ENCODE measurements around the gene NDUFA1.

- TF ChIP-seq, protein P1, sequence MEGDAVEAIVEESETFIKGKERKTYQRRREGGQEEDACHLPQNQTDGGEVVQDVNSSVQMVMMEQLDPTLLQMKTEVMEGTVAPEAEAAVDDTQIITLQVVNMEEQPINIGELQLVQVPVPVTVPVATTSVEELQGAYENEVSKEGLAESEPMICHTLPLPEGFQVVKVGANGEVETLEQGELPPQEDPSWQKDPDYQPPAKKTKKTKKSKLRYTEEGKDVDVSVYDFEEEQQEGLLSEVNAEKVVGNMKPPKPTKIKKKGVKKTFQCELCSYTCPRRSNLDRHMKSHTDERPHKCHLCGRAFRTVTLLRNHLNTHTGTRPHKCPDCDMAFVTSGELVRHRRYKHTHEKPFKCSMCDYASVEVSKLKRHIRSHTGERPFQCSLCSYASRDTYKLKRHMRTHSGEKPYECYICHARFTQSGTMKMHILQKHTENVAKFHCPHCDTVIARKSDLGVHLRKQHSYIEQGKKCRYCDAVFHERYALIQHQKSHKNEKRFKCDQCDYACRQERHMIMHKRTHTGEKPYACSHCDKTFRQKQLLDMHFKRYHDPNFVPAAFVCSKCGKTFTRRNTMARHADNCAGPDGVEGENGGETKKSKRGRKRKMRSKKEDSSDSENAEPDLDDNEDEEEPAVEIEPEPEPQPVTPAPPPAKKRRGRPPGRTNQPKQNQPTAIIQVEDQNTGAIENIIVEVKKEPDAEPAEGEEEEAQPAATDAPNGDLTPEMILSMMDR (conservative IDR thresholded peaks at IDR 0.05), result no peak
- TF ChIP-seq EZH2 (IDR thresholded peaks at IDR 0.05; ENCODE audit: low read depth), result no peak
Measured at GRCh38 chrX:119900976-119901375, 29.3 kb downstream of the NDUFA1 start.

Data from PC-9 (cell line).